ENCODE data around the gene ANKRD18A. TPM values are rescaled to one million over a fixed set of nuclear protein-coding genes. Genes with fewer than 3 reads are reported as not detected.

The ANKRD18A gene
- total RNA-seq (2022; extraction: Qiagen RNA extraction; ENCODE audit: low read depth): 10.7 to 12.8 TPM (median 12.2 TPM) in 5 replicates

GRCh38 chr9:38620483-38621433 lies at the start of gene ANKRD18A:
ANKRD18A (minus strand) TSS chr9:38620596; CDS start chr9:38620285, 311 bp downstream.

Other genes starting within 250 kb of the ANKRD18A start
- 55.3 to 66.1 TPM (median 59.5 TPM) in 5 replicates for gene ALDH1B1, start 227.9 kb downstream of the ANKRD18A start, total RNA-seq (2022; extraction: Qiagen RNA extraction; ENCODE audit: low read depth)
- 2.3 to 3.2 TPM (median 2.9 TPM) in 5 replicates for gene IGFBPL1, start 196.1 kb downstream of the ANKRD18A start, total RNA-seq (2022; extraction: Qiagen RNA extraction; ENCODE audit: low read depth)
- not detected in 5 replicates for gene FAM240B, start 99.5 kb upstream of the ANKRD18A start, total RNA-seq (2022; extraction: Qiagen RNA extraction; ENCODE audit: low read depth)